Left ventricle myocardium inferior (tissue), 1 donor: ENCODE results near the gene ACSS1. TPM values are rescaled to one million over a fixed set of nuclear protein-coding genes. Genes with fewer than 3 reads are reported as not detected.

Experiments
- DNase-seq: peaks from one replicate; pipeline ENCODE4 v3.0.0-alpha.2; 2020
- H3K27ac ChIP-seq: fragments of 200-600 bp; replicated peaks from 2 replicates; pipeline ENCODE4 v1.8.0; 2021
- H3K27me3 ChIP-seq: fragments of 200-600 bp; 2 replicates; pipeline ENCODE4 v1.8.0; 2021; ENCODE audit warnings: low read depth
- H3K36me3 ChIP-seq: fragments of 200-600 bp; 2 replicates; pipeline ENCODE4 v1.8.0; 2021
- H3K4me1 ChIP-seq: fragments of 200-600 bp; 2 replicates; pipeline ENCODE4 v1.8.0; 2021
- H3K4me3 ChIP-seq: fragments of 200-600 bp; 2 replicates; pipeline ENCODE4 v1.8.0; 2021; ENCODE audit warnings: mild to moderate bottlenecking, moderate library complexity
- H3K9me3 ChIP-seq: fragments of 200-600 bp; replicated peaks from 2 replicates; pipeline ENCODE4 v1.8.0; 2021
- CTCF ChIP-seq: fragments of 200-600 bp; IDR thresholded peaks from 2 replicates; pipeline ENCODE4 v1.8.0; 2021; ENCODE audit warnings: antibody characterized with exemption, mild to moderate bottlenecking, borderline replicate concordance
- intact Hi-C: fragments of 100-400 bp; cut with micrococcal nuclease; formaldehyde crosslinking; loops from one replicate; pipeline ENCODE4 v1.11.0; 2022
- total RNA-seq: library from RNA; stranded (reverse); fragmentation: NEBNext Ultra II Directional; extraction: Animal tissue kit (Norgen Biotek cat#: 25700); gene quantifications from one replicate; pipeline ENCODE4 v1.2.1, GENCODE V29; 2021
- donor health status: DM: no; HTN: yes; CAD: no; lungs with severe emphysema.

Gene ACSS1
- total RNA-seq, 1 donor from 2014 or later, result 159 TPM

- Histone ChIP-seq H3K9me3 (no peaks in the 10 kb centered on the region), H3K4me3 (no peak overlapping the region), H3K36me3 (peaks cover 54% of the 10 kb centered on the region), H3K4me1 (peaks cover 89% of the 10 kb centered on the region), H3K27ac (peak overlapping the region; percentile 68), H3K27me3 (no peaks in the 10 kb centered on the region)
- no peak for TF ChIP-seq CTCF
- intact Hi-C loops, result no loop called here
- DNase-seq, result no peak
These were observed 36.6 kb downstream of the ACSS1 start for GRCh38 chr20:25021336-25021735.

- intact Hi-C loops, result no loop called here
- Histone ChIP-seq H3K9me3 (no peaks in the 10 kb centered on the region), H3K36me3 (peaks cover 59% of the 10 kb centered on the region), H3K27ac (peak overlapping the region; percentile 68), H3K27me3 (no peaks in the 10 kb centered on the region), H3K4me3 (no peak overlapping the region), H3K4me1 (peaks cover 89% of the 10 kb centered on the region)
- DNase-seq, result peak; percentile 52
- TF ChIP-seq CTCF, result no peak
These were observed 37.0 kb downstream of the ACSS1 start for GRCh38 chr20:25020901-25021301.

GRCh38 chr20:25020345-25020744 is 37.6 kb downstream of the ACSS1 start:
- no peak for TF ChIP-seq CTCF
- peak overlapping the region; percentile 68 for H3K27ac ChIP-seq
- no peak overlapping the region for H3K4me3 ChIP-seq
- no peaks in the 10 kb centered on the region for H3K27me3 ChIP-seq
- intact Hi-C loops, result no loop called here
- peaks cover 83% of the 10 kb centered on the region for H3K4me1 ChIP-seq
- no peak for DNase-seq
- peaks cover 64% of the 10 kb centered on the region for H3K36me3 ChIP-seq
- no peaks in the 10 kb centered on the region for H3K9me3 ChIP-seq

GRCh38 chr20:25019381-25020155 is 38.4 kb downstream of the ACSS1 start:
- no peak for TF ChIP-seq CTCF
- H3K27ac ChIP-seq, result no peak overlapping the region
- peaks cover 71% of the 10 kb centered on the region for H3K36me3 ChIP-seq
- peaks cover 76% of the 10 kb centered on the region for H3K4me1 ChIP-seq
- H3K9me3 ChIP-seq, result no peaks in the 10 kb centered on the region
- H3K4me3 ChIP-seq, result no peak overlapping the region
- no peaks in the 10 kb centered on the region for H3K27me3 ChIP-seq
- intact Hi-C loops, result no loop called here
- no peak for DNase-seq

- peaks cover 78% of the 10 kb centered on the region for H3K36me3 ChIP-seq
- H3K4me1 ChIP-seq, result peaks cover 76% of the 10 kb centered on the region
- intact Hi-C loops, result no loop called here
- no peak overlapping the region for H3K4me3 ChIP-seq
- H3K9me3 ChIP-seq, result no peaks in the 10 kb centered on the region
- H3K27me3 ChIP-seq, result no peaks in the 10 kb centered on the region
- no peak overlapping the region for H3K27ac ChIP-seq
- DNase-seq, result no peak
- no peak for TF ChIP-seq CTCF
These were observed 39.1 kb downstream of the ACSS1 start for GRCh38 chr20:25018841-25019240.
